ENCODE results near the gene KCNC2. TPM values are rescaled to one million over a fixed set of nuclear protein-coding genes. Genes with fewer than 3 reads are reported as not detected.

The KCNC2 gene
- total and polyA plus RNA-seq, 9 of the 15 experiments (the other 6 are each of a cell fraction or from before 2014, with no cell fraction given) = not detected

- Histone ChIP-seq H3K27ac (ENCODE audit: extremely low read depth, low read depth, low read length) (no peak overlapping the region), H3K4me3 (no peak overlapping the region)
- TF ChIP-seq FOXM1 (IDR thresholded peaks at IDR 0.05; ENCODE audit: low read depth) = no peak
- TF ChIP-seq FOXM1 (CRISPR knock-in tag; IDR thresholded peaks at IDR 0.05; ENCODE audit: low read depth) = no peak
- no peak for TF ChIP-seq KDM2B (CRISPR knock-in tag; IDR thresholded peaks at IDR 0.05)
- no peak for TF ChIP-seq WHSC1 (IDR thresholded peaks at IDR 0.05; ENCODE audit: low read length)
- TF ChIP-seq ZBTB40 (IDR thresholded peaks at IDR 0.05) = no peak
- TF ChIP-seq ZBTB40 (CRISPR knock-in tag; IDR thresholded peaks at IDR 0.05) = no peak
- no peak for TF ChIP-seq NFE2L1 (tag; IDR thresholded peaks at IDR 0.05; ENCODE audit: borderline replicate concordance, low read depth)
- no peak for TF ChIP-seq ELK1 (CRISPR knock-in tag; IDR thresholded peaks at IDR 0.05)
- no peak for TF ChIP-seq STAT5B (CRISPR knock-in tag; IDR thresholded peaks at IDR 0.05)
- no peak for TF ChIP-seq MECOM (CRISPR knock-in tag; IDR thresholded peaks at IDR 0.05)
- TF ChIP-seq TARDBP (IDR thresholded peaks at IDR 0.05) = no peak
- no peak for TF ChIP-seq NFATC3 (IDR thresholded peaks at IDR 0.05)
- TF ChIP-seq, protein P1, sequence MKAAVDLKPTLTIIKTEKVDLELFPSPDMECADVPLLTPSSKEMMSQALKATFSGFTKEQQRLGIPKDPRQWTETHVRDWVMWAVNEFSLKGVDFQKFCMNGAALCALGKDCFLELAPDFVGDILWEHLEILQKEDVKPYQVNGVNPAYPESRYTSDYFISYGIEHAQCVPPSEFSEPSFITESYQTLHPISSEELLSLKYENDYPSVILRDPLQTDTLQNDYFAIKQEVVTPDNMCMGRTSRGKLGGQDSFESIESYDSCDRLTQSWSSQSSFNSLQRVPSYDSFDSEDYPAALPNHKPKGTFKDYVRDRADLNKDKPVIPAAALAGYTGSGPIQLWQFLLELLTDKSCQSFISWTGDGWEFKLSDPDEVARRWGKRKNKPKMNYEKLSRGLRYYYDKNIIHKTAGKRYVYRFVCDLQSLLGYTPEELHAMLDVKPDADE (conservative IDR thresholded peaks at IDR 0.05; ENCODE audit: control insufficient read depth, low read depth, low read length) = no peak
Observed at GRCh38 chr12:75170640-75171185, 38.9 kb downstream of the KCNC2 start.

More at GRCh38 chr12:75170640-75171185, 38.9 kb downstream of the KCNC2 start:
- no peaks in the 10 kb centered on the region for H3K9me1 ChIP-seq (ENCODE audit: control insufficient read depth, insufficient read depth, low read length)
- no peak overlapping the region for H3K4me2 ChIP-seq (ENCODE audit: insufficient read depth, low read length)
- H3K4me1 ChIP-seq (replicated peaks in 1 of 2; ENCODE audit: control insufficient read depth in 2 of 2, insufficient read depth in 2 of 2, low read length in 2 of 2) = no peaks in the 10 kb centered on the region
- DNase-seq (ENCODE audit: extremely low read depth in 1 of 4, low spot score in 3 of 4) (no peak), FAIRE-seq (no peak), ATAC-seq (no peak)
- H3K79me2 ChIP-seq (ENCODE audit: control insufficient read depth, insufficient read depth, low read length) = no peaks in the 10 kb centered on the region
- intact Hi-C loops (cut with micrococcal nuclease) (no loop called here), in situ Hi-C loops (cut with MboI) (no loop called here)
- no peak overlapping the region for H3K9ac ChIP-seq (ENCODE audit: insufficient read depth in 1 of 2, low read depth in 2 of 2, low read length in 2 of 2)
- POLR2A ChIA-PET = no interaction called here
- no peaks in the 10 kb centered on the region for H4K20me1 ChIP-seq (replicated peaks; ENCODE audit: control insufficient read depth, insufficient read depth, low read length)
- no peaks in the 10 kb centered on the region for H3K27me3 ChIP-seq (ENCODE audit: control insufficient read depth in 2 of 2, insufficient read depth in 2 of 2, low read length in 2 of 2)
- H2AFZ ChIP-seq (ENCODE audit: low read depth, low read length) = no peak overlapping the region
- 3% methylated on average over 4 of the region's 4 CpGs for WGBS (ENCODE audit: insufficient coverage, low coverage, missing lambda C conversion rate)
- H3K36me3 ChIP-seq (ENCODE audit: control insufficient read depth, insufficient read depth, low read length) = no peaks in the 10 kb centered on the region
- CTCF ChIA-PET (ENCODE audit: low intra/inter-chr PET ratio) = no interaction called here
- BruUV-seq (replicated peaks) = no TSS peak
- no peaks in the 10 kb centered on the region for H3K9me3 ChIP-seq (replicated peaks; ENCODE audit: control insufficient read depth, insufficient read depth, low read depth, low read length)
